ENCODE measurements around the gene ZBED4.
A peak's percentile ranks its signal among the peaks of the same experiment; 100 is the strongest.

The ZBED4 gene

GRCh38 chr22:49936018-49936972 lies 82.7 kb downstream of the ZBED4 start:
- peak; percentile 64 to 82 for DNase-seq (ENCODE audit: low read depth in 2 of 2, low spot score in 1 of 2)

DNA sequence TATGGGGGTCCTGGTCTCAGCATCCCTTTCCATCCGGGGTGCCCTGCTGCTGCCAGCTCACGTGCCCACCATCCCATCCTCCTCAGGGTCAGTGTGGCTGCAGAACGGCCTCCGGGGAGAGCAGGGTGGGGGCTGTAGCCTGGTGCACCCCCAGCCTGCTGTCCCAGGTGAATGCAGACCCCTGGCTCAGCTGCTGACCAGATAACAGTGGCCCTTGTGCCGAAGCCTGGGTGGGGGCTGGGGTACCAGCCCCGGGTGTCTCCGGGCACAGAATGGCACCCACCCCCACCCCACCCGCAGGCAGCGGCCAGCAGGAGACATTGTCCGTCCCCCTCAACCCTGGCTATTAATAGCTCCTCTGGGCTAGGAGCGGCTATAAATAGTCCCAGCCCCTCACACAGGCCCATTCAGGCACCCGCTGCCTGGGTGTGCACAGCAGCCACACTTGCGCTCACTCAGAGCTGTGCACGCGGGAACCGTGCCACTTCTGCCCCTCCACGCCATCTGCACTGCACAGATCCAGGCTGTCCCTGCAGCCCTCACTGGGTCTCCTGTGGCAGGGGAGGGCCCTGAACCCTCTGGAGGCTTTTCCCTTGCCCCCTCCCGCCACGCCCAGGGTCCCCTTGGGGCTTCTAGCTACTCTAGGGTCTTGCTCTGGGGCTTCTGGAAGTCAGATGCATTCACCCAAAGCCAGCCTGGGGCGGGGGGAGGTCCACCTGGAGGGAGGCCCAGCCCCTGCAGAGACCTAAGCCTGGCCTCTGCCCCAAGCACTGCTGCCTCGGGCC lies 83.5 kb downstream of the ZBED4 start:
- DNase-seq (ENCODE audit: low read depth in 2 of 2, low spot score in 1 of 2), result no peak

GRCh38 chr22:49937758-49938564 lies 84.3 kb downstream of the ZBED4 start:
- no peak for DNase-seq (ENCODE audit: low read depth in 2 of 2, low spot score in 1 of 2)

DNA sequence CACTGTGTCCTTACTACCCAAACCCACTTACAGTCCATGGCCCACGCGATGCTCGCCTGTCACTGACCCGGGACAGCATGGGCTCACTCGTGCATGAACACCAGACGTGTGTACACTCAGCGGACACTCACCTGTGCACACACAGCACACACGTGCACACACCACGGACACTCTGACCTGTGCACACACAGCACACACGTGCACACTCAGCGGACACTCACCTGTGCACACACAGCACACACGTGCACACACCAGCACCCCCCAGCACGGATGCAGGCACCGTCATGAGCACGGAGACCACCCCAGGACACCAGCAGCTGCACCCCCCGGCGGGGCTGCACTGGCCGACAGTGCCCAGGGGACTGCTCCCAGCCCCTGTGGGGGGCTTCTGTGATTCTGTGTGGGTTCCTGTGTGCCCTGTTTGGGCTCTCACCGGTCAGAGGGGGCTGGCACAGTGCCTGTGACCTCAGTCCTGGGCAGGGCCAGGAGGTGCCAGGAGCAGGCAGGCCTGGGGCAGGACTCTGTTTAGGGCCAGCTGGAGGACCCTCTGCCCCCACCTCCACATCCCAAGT lies 85.0 kb downstream of the ZBED4 start:
- DNase-seq (ENCODE audit: low read depth in 2 of 2, low spot score in 1 of 2), result no peak

Data from stimulated activated CD8-positive, alpha-beta memory T cell treated with anti-CD3 and anti-CD28 coated beads, Interleukin-4, amount 100 ng/mL, for 1 hour (primary cell).